CD4-positive, alpha-beta T cell treated with Interleukin-6 for 4 hours (primary cell): ENCODE data around the gene LAMP2.
A peak's percentile ranks its signal among the peaks of the same experiment; 100 is the strongest.
"Not testable (repeated sequence)": the region's sequence is repeated elsewhere in the genome, so short reads cannot be mapped to it uniquely, and the experiment has no call there.

Source experiments
- DNase-seq: peaks from one replicate; pipeline ENCODE4 v3.0.0-alpha.2; 2020; ENCODE audit warnings: mixed read lengths

LAMP2 gene

GRCh38 chrX:120468825-120469525, at the start of gene LAMP2:
Gene LAMP2, minus strand, starts transcription at chrX:120469296. Its CDS starts 127 bp downstream, at chrX:120469169.
- peak; percentile 86 for DNase-seq

GRCh38 chrX:120517936-120518335, 48.8 kb upstream of the LAMP2 start:
- DNase-seq: no peak

- DNase-seq: no peak
These were observed 45.1 kb upstream of the LAMP2 start for GRCh38 chrX:120514236-120514635.

- no peak for DNase-seq
These were observed 43.5 kb upstream of the LAMP2 start for GRCh38 chrX:120512627-120513026.

- no peak for DNase-seq
These were observed 43.1 kb upstream of the LAMP2 start for GRCh38 chrX:120512222-120512621.

- DNase-seq: no peak
These were observed 35.5 kb upstream of the LAMP2 start for GRCh38 chrX:120504569-120504968.

- DNase-seq: no peak
These were observed 30.4 kb upstream of the LAMP2 start for GRCh38 chrX:120499301-120500072.

GRCh38 chrX:120490119-120490518, 21.0 kb upstream of the LAMP2 start:
- not testable (repeated sequence) for DNase-seq

- DNase-seq: no peak
These were observed 17.7 kb upstream of the LAMP2 start for GRCh38 chrX:120486786-120487185.

- DNase-seq: peak; percentile 61
These were observed 16.8 kb upstream of the LAMP2 start for GRCh38 chrX:120485638-120486520.

GRCh38 chrX:120485315-120485637, 16.2 kb upstream of the LAMP2 start:
- DNase-seq: no peak

GRCh38 chrX:120477453-120477852, 8.4 kb upstream of the LAMP2 start:
- no peak for DNase-seq

GRCh38 chrX:120476714-120477113, 7.6 kb upstream of the LAMP2 start:
- no peak for DNase-seq

GRCh38 chrX:120475447-120475846, 6.4 kb upstream of the LAMP2 start:
- not testable (repeated sequence) for DNase-seq

GRCh38 chrX:120474085-120474484, 5.0 kb upstream of the LAMP2 start:
- DNase-seq: no peak

- not testable (repeated sequence) for DNase-seq
These were observed 561 bp upstream of the LAMP2 start for GRCh38 chrX:120469657-120470056.

GRCh38 chrX:120468479-120468824, 644 bp downstream of the LAMP2 start:
- DNase-seq: no peak

GRCh38 chrX:120468071-120468470, 1.0 kb downstream of the LAMP2 start:
- DNase-seq: no peak

- no peak for DNase-seq
These were observed 4.7 kb downstream of the LAMP2 start for GRCh38 chrX:120464411-120464810.

- no peak for DNase-seq
These were observed 5.9 kb downstream of the LAMP2 start for GRCh38 chrX:120463241-120463640.

- no peak for DNase-seq
These were observed 6.7 kb downstream of the LAMP2 start for GRCh38 chrX:120462370-120462769.

GRCh38 chrX:120459309-120459708, 9.8 kb downstream of the LAMP2 start:
- no peak for DNase-seq

- peak; percentile 8 for DNase-seq
These were observed 11.3 kb downstream of the LAMP2 start for GRCh38 chrX:120457766-120458180.

- peak; percentile 7 for DNase-seq
These were observed 12.1 kb downstream of the LAMP2 start for GRCh38 chrX:120456973-120457372.
